Stimulated activated naive CD4-positive, alpha-beta T cell treated with Interleukin-2 at 50 U/mL for 16 hours (primary cell): ENCODE measurements around the gene KCNK10.

Source experiments
- DNase-seq: peaks from one replicate; lab custom pipeline; 2025; lab: John Stamatoyannopoulos, UW

The KCNK10 gene, protein sequence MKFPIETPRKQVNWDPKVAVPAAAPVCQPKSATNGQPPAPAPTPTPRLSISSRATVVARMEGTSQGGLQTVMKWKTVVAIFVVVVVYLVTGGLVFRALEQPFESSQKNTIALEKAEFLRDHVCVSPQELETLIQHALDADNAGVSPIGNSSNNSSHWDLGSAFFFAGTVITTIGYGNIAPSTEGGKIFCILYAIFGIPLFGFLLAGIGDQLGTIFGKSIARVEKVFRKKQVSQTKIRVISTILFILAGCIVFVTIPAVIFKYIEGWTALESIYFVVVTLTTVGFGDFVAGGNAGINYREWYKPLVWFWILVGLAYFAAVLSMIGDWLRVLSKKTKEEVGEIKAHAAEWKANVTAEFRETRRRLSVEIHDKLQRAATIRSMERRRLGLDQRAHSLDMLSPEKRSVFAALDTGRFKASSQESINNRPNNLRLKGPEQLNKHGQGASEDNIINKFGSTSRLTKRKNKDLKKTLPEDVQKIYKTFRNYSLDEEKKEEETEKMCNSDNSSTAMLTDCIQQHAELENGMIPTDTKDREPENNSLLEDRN

DNA sequence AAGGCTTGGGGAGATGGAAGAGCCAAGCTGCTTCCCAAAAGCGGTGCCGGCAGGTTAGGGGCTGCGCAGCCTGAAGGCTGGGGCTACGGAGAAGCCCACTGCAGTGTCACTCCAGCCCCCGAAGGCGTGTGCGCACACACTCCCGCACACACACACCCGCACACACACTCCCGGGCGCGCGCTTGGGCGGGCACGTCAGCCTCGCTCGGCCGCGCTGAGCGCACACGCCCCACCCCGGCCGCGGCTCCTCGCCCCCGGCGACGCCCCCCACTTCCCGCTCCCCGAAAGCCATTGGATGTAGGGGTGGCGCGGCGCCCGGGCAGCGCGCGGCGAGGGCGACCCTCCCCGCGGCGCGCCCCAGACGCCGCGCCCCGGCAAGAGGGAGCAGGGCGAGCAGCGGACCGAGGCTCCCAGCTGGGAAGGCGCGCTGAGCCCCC, at the start of gene KCNK10:
Gene KCNK10 (minus strand): TSS at position 184 of the 437 bp plus-strand sequence. CDS start 471 bp downstream, outside the sequence.
- DNase-seq, result no peak

DNA sequence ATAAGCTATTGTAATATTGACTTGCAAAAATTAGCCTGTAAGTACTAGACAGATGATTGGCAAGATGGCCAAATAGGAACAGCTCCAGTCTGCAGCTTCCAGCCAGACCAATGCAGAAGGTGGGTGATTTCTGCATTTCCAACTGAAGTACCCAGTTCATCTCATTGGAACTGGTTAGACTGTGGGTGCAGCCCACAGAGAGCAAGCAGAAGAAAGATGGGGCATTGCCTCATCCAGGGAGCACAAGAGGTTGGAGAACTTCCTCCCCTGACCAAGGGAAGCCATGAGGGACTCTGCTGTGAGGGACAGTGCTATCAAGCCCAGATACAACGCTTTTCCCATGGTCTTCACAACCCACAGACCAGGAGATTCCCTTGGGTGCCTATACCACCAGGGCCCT, 46.4 kb upstream of the KCNK10 start:
- no peak for DNase-seq

DNA sequence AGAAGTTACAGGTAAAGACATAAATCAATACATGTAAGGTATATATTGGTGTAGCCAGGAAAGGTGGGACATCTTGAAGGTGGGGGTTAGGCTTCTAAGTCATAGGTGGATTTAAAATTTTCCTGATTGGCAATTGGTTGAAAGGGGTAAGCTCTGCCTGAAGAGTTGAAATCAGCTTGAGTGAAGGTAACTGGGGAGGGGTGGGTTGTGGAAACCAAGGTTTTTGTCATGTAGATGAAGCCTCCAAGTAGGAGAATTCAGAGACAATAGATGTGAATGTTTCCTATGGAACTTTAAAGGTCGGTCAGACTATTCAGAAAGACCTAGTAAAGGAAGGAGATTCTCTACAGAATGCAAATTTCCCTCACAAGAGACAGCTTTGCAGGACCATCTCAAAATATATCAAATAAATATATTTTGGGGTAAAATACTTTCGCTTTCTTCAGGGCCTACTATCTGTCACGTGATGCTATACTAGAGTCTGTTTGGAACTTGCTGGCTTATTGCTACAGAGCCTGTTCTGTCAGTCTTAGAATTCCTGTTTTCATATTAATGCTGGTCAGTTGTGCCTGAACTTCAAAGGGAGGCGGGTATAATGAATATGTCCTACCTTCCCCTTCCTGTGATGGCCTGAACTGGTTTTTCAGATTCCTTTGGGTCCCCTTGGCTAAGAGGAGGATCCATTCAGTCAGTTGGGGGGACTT, 41.8 kb upstream of the KCNK10 start:
- no peak for DNase-seq

DNA sequence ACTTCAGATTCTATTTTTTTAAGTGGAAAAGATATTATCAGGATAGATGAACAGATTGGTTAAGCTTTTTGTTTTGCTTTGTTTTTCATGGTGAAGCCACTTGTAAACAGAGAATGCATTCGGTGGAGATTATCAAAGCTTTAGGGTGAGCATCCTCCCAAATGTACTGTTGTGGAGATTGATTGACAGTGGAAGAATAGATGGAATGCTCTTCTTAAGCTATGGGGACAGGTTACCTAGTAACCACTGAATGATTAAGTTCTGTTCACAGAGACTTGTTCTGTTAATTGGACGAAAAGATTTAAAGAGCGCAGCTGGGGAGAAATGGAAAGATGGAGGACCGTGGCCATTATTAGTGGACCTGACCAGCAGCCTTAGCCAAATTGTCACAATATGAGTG, 40.6 kb upstream of the KCNK10 start:
- no peak for DNase-seq

DNA sequence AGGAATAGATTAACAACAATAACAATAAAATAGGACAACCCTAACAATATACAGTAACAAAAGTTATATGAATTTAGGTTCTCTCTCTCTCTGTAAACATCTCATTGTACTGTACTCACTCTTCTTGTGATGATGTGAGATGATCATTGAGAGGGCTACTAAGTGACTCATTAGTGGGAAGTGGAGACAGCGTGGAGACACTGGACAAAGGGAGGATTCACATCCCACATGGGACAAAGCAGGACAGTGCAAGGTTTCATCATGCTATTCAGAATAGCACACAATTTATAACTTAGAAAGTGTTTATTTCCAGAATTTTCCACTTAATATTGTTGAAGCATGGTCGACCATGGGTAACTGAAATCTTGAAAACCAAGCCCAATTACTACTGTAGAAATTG, 36.4 kb upstream of the KCNK10 start:
- no peak for DNase-seq

DNA sequence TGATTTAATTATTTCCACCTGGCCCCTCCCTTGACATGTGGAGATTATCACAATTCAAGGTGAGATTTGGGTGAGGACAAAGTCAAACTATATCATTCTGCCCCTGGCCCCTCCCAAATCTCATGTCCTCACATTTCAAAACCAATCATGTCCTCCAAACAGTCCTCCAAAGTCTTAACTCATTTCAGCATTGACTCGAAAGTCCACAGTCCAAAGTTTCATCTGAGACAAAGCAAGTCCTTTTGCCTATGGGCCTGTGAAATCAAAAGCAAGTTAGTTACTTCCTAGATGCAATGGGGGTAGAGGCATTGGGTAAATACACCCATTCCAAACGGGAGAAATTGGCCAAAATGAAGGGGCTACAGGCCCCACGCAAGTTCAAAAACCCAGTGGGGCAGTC, 31.3 kb upstream of the KCNK10 start:
- DNase-seq, result no peak

DNA sequence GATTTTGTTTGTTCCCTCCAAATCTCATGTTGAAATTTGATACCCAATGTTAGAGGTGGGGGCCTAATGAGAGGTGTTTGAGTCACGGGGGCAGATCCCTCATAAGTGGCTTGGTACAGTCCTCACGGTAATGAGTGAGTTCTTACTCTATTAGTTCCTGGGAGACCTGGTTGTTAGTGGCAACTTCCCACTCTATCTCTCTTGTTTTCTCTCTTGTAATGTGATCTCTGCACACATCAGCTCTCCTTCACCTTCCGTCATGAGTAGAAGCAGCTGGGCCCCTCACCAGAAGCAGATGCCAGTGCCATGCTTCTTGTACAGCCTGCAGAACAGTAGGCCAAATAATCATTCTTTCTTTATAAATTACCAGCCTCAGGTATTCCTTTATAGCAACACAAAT, 29.6 kb upstream of the KCNK10 start:
- no peak for DNase-seq

DNA sequence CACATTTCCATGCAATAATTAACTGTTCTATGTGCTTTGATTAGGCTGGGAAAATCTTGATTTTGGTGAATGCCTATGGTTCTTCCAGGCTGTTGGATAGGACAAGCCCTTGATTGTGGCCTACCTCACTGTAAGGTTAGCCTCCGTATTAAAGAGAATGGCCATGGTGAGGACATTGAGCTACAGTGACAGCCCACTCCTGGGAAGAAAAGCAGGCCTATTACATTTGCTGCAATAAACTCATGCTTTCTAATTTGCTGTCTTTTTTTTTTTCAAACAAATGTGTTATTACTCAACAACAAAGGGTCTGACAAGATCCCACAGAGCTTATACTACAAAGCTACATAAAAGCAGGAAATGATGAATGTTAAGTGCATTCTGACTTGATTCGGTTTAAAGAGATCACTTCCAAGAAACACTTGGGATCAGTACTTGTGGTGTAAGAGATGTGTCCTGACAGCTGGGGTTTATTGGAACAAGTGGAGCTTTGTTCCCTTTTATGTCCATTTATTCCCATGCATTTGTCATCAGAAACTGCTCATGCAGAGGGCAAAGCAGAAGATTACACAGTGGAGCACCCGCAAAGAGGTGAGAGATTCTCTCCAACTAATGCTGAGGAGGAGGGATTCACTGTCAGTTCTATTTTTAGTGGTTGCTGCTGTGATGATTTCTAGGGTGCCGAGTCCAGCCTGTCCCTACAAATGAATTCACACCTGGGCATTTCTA, 29.1 kb upstream of the KCNK10 start:
- DNase-seq, result no peak

DNA sequence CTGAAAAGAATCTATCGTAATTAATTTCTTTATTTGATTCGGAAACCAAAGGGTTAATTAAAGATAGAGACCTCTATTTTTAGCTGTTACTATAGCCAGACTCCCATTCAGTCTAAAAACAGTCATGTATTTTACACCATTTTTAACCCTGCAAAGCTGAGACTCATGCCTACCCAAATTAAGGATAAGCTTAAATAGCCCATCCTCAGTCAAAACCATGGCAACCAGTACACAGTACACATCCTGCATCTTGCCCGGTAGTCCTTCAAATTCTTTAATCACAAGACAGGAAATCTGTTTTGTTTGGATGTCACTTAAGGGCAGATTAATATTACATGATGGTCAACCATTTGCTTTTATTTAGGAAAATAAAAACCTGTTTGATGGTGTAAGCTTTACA, 25.5 kb upstream of the KCNK10 start:
- DNase-seq, result no peak

DNA sequence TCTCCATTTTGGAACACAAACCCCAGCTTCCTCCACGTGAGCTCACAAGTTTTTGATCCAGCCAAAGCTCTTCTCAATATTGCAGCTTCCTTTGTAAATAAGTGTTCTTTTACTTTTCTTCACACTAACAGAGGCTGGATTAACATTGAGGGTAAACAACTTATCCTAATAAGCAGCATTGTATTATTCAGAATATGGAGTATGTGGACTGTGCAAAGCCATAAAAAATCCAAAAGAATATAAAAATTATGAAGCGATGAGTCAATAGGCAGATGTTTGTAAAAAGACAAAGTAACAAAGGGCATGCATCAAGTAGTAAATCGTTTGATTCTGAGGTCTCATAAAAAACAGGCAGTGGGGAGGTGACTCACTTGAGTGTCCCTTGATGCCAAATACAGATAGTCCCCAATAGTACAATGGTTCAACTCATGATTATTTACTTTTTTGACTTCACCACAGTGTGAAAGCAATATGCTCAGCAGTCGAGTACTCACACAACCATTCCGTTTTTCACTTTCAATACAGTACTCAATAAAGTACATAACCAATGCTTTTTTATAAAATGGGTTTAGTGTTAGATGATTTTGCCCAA, 23.1 kb upstream of the KCNK10 start:
- DNase-seq, result no peak

DNA sequence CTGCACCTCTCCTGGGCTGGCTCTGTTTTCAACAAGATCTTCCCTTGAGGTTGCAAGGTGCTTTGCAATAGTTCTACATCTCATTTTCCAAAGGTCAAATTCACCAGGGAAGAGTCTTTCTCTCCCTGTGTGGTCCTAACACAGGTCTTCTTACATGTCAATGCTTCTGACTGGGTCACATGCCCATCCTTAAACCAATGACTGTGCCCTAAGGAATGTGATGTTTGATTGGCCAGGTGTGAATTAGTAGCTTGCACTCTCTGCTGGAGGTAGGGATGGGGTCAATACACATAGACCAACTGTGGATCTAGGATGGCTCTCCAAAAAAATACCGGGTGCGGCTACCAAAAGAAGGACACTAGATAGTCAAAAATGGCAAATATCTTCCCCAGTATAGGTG, 19.9 kb upstream of the KCNK10 start:
- DNase-seq, result no peak

DNA sequence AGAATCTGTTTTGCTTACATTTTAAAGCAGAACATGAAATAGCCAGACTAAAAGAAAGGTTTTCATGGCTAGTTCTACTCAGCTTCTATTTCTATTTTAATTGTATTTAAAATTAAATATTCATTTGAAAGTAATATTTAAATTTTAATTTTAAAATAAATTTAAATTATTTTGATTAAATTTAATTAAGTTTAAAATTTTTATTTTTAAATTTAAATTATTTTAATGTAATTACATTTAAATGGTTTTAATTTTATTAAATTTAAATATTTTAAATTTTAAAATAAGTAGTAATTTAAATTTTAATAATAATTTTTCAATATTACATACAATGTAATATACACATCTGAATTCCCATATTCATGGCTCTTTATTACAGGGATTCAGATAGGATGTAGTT, 17.3 kb upstream of the KCNK10 start:
- DNase-seq, result no peak

DNA sequence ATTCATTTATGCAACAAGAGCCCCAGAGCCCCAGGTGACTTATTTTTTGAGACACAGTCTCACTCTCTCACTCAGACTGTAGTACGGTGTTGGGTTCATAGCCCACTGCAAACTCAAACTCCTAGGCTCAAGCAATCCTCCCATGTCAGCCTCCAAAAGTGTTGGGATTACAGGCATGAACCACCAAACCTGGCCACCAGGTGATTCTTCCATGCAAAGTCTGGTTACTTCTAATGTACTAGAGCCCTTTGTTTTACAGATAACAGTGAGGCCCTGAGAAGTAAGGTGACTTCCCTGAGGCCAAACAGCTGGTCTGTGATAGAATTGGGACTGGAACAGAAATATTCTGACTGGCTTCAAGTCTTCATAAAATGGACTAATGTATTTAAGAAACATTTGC, 10.0 kb upstream of the KCNK10 start:
- DNase-seq, result no peak

DNA sequence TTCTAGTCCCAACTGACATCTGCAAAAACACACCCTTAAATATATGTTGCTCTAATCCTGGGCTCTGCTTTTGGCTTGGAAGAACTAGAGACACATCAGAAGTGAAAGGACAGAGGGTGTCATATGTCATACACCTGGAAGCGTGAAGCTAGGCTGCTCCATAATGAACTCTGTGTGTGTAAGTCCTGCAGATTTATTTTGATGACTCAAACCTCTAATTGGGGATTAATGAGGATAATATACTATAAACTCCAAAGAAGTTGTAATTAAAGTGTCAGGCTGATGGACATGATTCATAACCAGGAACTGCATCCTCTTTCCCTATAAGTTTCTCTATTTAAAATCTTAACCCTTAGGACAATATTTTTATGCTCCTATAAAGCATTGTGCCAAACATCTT, 4.4 kb upstream of the KCNK10 start:
- DNase-seq, result no peak

DNA sequence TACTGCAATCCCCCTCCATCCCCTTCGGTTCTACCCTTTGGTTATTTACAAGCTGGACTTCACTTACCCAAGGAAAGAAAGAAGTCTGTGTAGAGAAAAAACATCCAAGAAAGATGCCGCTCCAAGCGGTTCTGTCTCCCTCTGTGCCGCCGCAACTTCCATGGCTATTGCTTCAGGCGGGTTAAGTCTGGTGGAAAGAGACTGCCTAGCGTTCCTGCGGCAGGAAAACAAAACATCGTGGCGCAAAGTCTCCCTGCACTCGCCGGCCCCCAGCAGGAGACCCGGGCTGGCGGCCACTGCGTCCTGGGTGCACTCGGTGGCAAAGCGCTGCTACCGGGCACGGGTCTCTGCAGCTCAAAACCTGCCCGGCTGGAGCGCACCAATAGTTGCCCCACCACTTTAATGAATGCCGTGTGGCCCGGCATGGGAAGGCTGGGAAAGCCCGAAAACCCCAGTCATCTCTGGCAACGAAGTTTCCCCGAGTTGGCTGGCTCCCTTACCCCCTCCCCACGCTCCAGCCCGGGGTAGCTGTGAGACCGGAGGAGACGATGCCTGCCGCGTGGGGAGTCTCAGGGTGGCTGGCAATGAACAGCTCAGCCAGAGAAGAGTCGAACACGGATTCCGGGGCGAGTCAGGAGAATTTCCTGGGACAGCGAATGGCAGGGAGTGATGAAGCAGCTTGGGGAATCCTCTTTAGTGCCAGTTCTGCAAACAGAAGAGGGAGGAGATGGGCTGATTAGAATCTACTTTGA, 3.5 kb upstream of the KCNK10 start:
- DNase-seq, result no peak

DNA sequence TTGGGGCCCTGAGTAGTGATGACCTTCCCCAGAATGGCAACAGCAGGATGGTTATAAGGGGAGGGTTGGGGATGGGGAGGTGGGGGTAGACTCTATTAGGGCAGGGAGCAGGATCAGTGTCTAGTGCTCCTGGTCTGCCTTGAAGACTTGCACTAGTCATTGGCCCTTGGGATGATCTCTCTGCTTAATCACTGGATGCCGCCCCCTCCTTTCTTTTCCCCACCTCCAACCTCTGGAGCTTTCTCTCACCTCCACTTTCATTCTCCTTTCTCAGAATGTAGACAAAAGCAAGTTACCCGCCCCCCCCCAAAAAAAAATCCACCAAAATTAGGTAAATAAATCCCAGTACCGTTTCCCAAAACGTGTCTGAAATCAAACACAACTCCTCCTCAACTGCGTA, 2.8 kb upstream of the KCNK10 start:
- no peak for DNase-seq

DNA sequence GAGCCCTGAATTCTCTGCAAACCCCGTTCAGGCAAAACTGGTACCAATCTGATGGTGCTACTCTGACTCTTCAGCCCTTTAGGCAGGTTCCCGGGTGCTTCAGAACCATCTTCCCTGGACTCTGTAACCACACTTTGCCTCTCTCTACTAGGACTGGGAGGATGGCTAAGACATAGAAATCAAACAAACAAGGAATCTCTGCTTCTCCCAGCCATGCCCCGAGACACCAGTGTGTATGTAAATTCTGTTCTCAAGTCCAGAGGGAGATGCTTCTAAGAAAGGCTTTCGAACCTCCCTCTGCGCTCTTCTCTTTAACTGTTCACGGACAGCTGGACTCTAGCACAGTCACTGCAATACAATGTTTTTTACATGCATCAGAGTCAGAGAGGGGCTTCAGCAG, 1.9 kb upstream of the KCNK10 start:
- no peak for DNase-seq

DNA sequence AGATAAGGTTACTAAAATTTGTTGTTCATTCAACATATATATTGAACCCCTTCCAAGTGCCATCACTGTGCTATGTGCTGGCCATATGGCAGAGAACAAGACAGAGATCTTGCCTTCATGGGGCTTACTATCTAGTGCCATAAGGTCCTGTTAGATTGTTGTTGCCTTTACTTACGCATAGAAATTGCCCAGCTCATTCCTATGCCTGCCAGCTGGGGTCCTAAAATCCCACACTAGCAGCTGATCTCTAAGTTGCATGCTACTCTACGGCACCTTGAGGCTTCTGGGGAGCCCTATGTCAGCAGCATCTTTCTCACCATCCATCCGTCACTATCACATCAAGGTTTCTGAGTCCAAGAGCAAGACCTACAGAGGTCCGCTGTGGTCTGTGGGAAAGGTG, 1.4 kb upstream of the KCNK10 start:
- DNase-seq, result no peak

DNA sequence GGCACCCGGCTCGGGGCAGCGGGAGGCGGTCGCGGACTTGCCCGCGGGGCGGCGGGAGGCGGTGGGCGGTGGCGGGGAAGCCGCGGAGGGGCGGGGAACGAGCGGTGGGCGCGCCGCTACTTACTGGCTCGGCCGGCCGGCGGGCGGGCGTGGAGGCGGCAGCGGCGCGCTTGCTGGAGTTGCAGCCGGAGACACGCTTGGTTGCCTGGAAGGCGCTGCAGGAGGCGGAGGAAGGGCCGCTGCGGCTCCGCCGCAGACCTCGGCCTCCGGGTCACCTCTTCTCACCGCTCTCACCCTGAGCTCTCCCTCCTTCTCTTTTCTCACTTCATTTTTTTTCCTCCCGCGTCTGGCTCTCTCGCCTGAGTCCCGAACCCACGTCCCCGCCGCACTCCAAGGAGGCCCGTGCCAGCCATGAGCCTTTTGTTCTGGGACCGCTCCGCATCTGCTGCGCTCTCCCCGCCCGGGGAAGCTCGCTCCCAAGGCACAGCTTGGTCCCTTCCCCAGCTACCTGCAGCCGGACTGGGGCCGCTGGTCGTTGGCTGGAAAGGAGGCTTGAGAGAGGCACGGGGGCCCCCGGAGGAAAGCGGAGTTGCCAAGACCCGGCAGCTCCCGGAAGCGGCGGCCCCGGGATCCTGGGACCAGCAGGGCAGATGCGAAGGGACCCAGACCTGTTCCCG, 592 bp upstream of the KCNK10 start:
- DNase-seq, result no peak

DNA sequence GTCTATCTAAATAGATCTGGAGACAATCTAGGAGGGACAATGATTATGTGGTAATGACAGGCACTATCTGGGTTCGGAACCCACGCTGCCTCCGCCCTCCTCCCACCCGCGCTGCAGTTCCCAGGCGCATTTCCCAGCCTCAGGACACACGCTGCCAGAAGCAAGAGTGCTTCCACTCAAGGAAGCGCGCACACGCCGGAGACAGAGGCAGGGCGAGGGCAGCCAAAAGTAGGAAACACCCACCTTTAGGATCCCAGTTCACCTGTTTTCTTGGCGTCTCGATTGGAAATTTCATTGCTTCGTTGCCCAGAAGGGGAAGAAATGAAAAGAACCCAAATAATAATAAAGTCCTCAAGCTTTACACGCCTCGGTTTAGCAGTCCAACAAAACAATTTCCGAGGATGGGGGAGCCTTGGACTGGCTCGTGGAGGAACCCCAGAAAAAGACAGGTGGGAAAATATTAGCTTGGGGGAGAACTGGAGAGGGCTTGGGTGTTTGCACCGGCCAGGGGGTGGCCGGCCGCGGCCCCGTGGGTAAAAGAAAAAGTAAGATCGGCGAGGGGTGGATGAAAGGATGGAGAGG, 474 bp downstream of the KCNK10 start:
- DNase-seq, result no peak
